ENCODE results near the gene TCL1A.
"Not testable (repeated sequence)": the region's sequence is repeated elsewhere in the genome, so short reads cannot be mapped to it uniquely, and the experiment has no call there.

The TCL1A gene, protein sequence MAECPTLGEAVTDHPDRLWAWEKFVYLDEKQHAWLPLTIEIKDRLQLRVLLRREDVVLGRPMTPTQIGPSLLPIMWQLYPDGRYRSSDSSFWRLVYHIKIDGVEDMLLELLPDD

DNA sequence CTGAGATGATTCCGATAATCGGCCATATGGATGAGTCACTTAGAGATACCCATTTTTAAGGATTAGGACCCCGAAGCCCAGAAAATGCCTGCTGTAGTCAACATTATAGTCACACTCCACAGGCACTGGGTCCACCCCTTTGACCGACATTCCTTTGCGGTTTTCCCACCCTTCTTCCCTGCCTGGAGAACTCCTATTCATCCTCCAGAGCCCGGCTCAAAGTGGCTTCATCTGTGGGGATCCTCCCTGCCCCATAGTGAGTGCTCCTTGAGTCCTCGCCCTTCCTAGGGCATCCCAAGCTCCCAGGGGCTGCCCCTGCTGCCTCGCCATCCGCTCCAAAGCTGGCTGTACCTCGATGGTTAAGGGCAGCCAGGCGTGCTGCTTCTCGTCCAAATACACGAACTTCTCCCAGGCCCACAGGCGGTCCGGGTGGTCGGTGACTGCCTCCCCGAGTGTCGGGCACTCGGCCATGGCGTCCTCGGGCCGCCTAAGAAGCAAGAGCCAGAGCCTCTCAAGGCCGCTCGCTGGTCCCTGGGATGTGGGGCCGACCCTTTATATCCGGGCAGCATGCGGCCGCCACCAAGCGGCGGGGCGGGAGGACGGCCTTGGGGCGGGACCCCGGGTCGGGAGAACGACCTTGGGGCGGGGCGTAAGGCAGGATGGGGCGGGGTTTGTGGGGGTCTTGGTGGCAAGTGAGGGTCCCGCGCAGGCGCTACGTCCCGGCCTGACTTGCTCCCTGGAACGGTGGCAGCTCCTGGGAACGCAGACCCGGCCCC is at the start of gene TCL1A:
Gene TCL1A, minus strand, starts transcription at position 530 of the 776 bp plus-strand sequence. Its CDS starts 59 bp downstream, at position 471.
- no peak for DNase-seq

DNA sequence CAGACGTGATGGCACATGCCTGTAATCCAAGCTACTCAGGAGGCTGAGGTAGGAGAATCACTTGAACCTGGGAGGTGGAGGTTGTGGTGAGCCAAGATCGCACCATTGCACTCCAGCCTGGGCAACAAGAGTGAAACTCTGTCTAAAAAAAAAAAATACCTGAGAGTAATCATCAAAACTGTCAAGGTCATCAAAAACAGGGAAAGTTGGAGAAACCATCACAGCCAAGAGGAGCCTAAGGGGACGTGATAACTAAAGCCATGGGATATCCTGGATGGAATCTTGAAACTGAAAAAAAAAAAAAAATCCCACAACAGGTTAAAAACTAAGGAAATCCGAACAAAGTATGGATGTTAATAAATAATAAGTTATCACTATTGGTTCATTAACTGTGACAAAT is 49.1 kb upstream of the TCL1A start:
- not testable (repeated sequence) for DNase-seq

DNA sequence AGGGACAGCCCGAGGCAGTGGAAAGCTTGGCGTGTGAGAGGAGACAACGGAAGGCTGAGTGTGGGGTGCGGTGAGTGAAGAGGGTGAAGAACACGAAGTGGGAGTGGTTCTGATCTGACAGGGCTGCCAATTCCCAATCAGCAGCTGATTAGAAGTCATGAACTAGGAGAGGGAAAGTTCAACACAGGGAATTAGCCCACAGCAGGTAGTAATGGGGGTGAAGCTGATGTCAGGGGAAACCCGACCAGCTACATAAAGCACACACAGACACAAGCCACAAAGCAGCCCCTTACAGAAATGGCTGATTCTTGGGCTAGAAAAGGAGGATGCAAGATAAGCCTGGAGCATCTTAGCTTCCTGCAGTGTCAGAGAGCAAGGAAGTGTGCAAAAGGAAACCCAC is 47.5 kb upstream of the TCL1A start:
- DNase-seq, result no peak

DNA sequence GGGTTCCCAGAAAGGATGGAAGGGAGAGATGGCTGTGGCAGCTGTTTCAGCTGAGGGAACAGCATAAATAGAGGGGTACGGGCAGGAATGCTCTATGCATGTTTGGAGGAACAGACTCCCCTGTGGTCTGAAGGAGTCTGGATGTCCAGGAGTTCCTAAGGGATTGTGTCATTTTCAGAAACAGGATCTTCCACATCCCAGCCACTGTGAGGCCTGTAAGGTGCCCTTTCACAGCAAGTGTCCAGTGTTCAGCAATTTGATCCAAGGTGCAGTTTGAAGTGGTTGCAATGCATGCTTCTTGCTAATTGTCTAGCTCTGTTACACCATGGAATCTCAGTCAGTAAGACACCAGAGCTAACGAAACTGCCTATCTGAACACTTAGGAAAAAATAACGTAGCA is 46.7 kb upstream of the TCL1A start:
- DNase-seq, result no peak

DNA sequence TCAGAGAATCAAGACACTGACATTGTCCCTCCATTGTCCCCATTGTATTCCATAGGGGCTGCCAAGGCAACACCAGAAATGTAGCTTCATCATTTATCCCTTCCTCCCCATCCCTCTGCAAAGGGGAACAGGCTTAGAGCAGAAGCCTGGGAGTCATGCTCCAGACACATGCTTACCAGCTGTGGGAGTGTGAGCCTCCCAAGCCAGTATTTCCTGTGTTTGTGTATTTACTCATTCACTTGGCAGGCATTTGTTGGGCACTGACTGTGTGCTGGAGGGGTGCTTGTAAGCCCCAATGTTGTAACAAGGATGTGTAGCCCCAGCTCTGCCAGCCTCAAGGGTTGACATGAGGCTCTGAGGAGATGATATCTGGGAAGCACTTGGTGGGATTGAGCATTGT is 46.0 kb upstream of the TCL1A start:
- no peak for DNase-seq

DNA sequence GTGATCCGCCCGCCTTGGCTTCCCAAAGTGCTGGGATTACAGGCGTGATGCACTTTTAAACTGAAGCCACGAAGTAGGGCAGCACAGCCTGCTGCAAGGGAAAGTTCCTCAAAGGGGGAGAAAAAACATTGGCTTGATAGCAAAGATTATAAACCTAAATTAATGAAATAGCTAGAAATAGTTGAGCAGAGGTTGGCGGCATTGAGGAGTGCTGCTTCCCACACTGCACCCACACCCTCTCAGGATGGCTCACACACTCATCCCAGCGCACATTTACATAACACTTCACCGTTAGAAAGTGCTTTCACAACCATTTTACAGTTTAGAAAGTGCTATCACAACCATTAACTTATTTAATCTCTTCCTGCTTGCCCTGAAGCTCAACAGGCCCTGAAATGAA is 44.4 kb upstream of the TCL1A start:
- DNase-seq, result no peak

DNA sequence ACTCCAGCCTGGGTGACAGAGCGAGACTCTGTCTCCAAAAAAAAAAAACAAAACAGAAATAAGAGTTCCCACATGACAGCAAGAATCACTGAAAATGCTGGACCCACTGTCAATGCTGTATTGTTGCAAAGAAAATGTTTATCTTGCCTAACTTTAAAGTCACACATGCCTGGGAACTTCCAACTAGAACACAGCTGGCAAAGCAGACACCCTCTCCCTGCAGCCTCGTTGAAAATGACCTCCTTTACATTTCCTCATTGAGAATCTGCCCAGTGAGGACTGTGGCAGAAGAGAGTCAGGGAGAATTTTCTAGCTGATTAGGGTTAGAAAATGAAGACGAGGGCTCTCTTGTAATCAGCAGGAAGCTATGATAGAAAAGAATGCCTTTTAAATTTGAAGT is 42.8 kb upstream of the TCL1A start:
- DNase-seq, result no peak

DNA sequence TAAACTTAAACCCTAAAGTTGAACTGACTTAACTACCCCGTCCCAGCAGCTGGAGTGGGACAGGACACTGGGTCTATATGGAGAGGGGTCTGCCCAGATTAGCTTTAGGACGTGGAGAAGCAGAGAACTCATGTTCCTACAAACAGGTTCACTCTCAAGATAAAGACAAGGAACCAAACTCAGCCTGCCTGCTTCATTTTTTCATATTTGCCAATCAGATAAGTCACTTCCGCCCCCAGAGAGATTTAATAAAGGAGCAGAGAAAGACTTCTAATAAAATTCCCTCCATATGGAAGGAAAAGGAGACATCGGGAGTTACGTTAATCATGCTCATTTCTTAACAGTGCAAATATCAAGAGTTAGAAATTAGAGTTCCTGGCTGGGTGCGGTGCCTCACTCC is 42.2 kb upstream of the TCL1A start:
- no peak for DNase-seq

DNA sequence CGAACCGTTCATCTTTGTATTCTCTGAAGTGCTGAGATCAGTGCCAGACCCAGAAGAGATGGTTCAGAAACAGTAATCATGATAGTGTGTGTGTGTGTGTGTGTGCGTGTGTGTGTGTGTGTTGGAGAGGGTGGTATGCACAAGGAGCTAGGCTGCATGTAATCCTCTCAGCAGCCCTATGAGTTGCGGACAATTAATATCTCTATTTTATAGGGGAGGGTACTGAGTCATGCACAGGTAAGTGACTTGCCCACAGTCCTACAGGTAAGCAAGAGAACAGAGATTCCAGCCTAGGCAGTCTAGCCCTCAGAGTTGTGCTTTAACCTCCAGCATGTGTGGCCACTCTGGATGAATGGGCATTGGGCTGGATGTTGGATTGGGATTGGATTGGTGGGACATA is 27.9 kb upstream of the TCL1A start:
- no peak for DNase-seq

DNA sequence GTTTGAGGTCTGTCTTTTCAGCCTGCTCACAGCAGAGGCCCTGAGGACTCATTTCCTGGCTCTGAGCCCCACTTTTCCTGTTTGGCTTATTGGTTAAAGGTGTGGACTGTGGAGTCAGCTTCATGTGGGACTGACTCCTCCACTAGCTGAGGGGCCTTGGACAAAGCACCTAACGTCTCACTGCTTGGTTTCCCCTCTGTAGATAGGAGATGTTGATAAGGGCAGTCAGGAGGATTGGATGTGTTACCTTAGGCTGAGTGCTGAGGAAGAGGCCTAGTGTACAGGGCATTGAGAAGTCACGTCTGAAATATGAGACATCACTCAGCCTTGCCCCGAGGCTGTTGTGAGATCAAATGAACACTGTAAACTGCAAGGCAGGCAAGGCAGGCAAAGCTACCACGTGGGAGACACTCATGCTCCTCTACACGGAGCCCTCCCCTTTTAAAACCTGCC is 27.1 kb upstream of the TCL1A start:
- no peak for DNase-seq

DNA sequence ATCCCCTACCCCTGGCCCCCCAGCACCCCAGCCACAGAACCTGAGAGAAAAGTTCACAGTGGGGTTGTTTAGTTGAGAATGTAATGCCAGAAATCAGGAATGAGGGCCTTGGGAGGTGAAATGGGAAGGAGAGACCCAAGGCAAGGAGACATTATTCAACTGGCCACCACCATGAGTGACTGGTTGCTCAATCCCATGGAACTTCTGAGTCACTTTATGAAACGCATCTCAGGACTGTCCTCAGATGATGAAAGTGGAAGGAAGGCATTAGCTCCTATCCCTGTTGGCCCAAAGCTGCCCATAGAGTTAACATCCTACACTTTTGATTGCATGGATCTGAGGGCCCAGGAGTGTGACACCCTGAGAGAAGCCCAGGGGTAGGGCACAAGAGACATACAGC is 25.4 kb upstream of the TCL1A start:
- no peak for DNase-seq

DNA sequence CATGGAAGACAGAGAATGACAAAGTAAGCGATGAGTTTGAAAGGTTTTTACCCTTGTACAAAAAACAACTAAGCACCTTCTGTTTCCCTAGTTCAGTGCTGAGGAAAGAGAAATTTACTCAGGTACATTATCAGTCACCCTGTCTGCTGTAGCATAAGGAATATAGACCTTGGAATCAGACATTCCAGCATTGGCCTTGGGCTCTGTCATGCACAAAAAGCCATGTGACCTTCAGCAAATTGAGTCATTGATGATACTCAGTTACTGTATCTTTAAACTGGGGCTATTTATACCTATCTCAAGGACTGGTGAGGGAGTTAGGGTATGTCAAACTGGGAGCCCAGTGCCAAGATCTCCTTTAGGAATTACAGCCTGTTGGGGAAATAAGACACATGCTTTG is 19.3 kb upstream of the TCL1A start:
- DNase-seq, result no peak

DNA sequence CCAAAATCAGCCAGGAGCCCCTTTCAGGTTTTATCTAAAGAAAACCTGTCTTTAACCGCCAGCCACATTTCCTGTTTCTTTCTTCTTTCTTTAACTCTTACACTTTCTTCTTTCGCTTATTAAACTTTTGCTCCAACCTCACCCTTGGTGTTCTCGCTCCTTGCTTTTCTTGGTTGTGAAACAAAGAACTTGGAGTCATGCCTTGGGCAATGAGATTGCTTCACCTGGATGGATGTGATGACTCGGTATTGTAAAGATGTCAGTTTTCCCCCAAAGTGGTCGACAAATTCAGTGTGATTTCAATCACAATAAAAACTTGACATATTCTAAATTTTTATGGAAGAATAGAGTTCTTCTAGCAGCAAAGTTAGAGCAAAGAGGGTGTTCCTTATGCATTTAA is 16.2 kb upstream of the TCL1A start:
- no peak for DNase-seq

DNA sequence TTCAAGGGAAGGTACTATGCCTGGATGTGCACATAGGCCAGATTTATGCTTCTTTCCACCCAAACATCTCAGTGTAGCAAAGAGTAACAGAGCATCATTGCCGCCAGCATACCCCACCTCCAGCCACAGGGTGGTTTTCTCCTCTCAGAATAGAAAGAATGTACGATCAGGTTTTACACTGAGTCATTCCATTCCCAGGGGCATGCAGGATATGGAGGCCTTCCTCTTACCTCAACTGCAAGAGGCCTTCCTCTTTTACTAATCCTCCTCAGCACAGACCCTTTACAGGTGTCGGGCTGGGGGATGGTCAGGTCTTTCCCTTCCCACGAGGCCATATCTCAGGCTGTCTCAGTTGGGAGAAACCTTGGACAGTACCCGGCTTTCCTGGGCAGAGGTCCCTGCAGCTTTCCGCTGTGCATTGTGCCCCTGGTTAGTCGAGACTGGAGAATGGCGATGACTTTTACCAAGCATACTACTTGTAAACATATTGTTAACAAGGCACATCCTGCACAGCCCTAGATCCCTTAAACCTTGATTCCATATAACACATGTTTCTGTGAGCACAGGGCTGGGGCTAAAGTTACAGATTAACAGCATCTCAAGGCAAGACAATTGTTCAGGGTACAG is 15.6 kb upstream of the TCL1A start:
- not testable (repeated sequence) for DNase-seq

DNA sequence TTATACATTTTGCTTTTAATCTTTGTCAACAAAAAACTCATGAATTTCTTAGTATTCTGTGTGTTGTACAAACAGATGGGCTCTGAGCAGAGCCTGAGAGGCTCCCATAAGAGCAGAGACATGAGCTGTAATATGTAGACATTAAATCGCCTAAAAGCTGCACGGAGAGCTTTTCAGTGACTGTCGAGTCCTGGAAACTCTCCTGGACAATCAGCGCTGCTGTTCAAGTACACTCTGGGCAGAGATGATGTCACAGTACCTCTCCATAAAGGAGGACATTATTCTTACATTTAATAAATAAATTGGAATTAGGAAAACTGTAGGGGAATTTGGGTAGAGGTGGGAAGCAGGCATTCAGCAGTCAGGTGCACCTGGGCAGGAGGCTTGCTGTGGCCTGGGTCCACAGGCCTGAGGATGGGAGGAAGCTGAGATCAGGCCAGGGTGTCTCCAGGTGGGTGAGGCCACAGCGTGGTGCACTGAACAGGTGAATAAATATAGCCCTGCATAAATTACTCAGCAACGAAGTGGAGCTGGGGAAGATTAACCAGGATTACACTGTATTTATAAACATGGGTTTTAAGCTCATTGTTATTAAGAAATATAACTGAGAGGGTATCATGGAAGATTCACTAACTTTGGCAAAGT is 13.3 kb upstream of the TCL1A start:
- no peak for DNase-seq

DNA sequence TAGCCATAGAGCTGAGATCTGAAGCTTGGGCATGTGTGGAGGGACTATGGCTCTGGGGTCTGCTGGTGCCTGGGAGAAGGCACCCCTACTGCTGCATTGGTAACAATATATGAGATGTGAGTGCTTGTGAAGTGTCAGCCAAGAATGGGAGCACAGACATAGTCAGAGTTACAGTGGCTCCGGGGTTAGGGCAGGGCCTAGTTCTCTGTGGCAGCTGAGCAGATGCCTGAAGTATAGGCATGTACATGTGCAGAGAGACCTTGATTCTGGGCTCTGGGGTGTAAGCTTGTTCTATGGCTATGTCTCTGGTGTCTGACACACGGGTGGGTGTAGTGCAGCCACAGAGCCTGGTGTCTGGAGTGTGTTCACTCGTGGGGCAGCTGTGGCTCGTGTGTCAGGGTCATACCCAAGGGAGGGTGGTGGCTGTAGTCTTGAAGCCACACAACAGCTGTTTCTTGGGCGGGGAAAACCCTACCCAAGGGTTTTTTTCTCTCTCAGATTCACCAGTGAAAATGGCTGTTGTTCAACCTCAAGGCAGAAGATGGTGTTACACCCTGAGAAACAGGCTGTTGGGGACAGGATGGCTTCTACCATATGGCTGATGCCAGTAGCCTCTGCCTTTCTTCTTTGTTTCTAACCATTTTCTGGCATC is 11.9 kb upstream of the TCL1A start:
- DNase-seq, result no peak

DNA sequence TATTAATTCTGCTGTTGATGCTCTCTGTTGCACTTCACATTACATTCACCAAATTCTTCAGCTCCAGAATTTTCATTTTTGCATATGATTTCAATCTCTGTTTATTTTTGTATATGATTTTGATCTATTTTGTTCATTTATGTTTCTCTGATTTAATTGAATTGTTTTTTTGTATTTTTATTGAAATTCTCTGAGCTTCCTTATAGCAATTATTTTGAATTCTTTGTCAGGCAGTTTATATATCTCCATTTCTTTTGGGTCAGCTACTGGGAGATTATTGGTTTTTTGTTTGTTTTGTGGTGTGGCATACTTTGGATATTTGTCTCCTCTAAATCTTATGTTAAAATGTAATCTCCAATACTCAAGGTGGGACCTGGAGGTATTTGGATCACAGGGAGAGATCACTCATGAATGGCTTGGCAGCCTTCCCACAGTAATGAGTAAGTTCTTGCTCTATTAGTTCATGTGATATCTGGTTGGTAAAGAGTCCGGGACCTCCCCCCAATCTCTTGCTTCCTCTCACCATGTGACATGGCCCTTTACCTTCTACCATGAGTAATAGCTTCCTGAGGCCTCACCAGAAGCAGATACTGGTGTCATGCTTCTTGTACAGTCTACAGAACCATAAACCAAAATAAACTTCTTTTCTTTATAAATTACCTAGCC is 8.7 kb upstream of the TCL1A start:
- no peak for DNase-seq

DNA sequence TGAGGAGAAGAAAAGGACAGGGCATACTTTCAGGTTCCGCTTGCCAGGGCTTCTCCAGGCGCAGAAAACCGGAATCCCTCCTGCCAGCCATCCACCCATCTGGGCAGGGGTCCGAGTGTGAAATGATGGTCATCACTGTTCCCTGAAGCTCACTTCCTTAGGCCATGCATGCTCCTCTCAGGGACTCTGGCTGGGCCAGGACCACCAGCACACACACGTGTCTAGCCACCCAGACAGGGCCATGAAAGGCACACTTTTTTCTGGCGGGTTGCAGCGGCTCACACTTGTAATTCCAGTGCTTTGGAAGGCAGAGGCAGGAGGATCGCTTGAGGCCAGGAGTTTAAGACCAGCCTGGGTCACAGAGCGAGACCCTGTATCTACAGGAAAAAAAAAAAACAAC is 1.5 kb downstream of the TCL1A start:
- no peak for DNase-seq

DNA sequence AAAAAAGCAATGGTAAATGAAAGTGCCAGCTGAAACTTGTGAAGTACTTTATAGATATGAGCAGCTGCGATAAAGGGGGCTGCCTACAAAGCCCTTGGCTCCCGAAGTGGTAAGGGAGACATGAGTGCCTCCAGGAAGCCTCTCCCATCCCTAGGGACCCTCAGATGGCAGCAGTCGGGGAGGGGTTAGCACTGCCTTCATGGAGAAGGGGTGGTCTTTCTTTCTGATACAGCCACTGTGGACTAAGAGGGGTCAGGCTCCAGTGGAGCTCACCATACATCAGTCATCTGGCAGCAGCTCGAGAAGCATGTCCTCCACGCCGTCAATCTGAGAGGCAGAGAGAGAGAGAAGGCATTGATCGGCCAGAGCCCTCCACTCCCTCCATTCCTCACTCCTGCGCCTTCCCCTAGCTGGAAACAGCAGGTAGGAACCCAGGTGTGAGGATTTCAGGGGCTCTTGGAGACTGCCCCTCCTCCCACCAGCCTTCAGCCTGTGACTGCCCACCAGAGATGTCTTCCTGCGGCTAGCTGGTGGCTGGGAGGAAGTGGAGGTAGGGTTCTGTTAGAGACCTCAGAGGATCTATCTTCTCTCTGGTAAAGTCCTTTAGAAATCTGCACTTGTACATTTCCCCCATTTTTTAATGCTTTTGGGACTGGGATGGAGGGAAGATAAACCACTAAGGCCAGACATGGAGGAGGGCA is 2.3 kb downstream of the TCL1A start:
- DNase-seq, result no peak

DNA sequence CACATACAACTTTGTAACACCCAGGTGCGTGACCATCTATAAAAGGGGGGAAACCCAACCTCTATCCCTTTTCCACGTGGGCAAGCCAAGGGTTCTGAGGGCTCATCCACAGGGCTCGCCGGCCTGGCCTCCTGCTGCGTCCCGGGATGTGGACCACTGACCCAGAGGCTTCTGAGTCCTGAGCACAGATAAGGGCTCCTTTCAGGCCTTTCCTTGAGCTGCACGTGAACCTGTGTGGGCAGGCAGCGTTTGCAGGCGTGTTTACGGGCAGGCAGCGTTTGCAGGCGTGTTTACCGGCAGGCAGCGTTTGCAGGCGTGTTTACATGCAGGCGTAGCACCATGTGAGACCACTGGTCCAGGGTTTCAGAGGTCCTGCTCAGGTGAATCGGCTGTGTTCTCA is 3.8 kb downstream of the TCL1A start:
- DNase-seq, result no peak

DNA sequence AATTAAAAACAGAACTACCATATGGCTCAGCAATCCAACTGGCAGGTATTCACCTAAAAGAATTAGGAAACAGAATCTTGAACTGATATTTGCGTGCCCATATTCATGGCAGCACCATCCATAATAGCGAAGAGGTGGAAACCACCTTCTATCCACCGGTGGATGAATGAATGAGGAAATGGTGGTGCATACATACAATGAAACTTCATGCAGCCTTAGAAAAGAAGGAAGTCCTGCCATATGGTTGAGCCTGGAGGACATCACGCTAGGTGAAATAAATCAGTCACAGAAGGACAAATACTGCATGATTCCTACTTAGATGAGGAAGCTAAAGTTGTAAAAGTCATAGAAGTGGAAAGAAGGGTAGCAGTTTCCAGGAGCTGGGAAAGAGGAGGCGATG is 6.6 kb downstream of the TCL1A start:
- no peak for DNase-seq

DNA sequence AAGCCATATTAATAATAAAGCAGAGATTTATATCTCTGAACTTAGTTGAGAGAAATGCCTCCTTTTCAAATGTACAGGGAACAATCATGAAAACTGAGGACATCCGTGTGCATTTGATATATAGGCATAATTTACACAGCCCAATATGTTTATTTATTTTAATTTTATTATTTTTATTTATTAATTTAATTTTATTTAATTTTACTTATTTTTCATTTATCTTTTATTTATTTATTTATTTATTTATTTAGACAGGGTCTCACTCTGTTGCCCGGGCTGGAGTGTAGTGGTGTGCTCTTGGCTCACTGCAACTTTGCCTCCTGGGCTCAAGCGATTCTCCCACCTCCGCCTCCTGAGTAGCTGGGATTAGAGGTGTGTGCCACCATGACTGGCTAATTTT is 8.4 kb downstream of the TCL1A start:
- no peak for DNase-seq

Measured in Kasumi-1 (cell line).